SU-DHL-6 (cell line): ENCODE results near the gene PRDM11.

Experiments used
- H2AFZ ChIP-seq: fragments of 200-600 bp; sonication (generic); 2 replicates; pipeline ENCODE4 v1.6.1; 2014; ENCODE audit warnings: low read depth, mild to moderate bottlenecking, moderate library complexity, mixed read lengths, antibody characterized with exemption, low read length; ENCODE audit not compliant: severe bottlenecking
- H3F3A ChIP-seq: fragments of 200-600 bp; shearing (Covaris generic); 2 replicates; pipeline ENCODE4 v1.6.0; 2016; ENCODE audit warnings: antibody characterized with exemption, mild to moderate bottlenecking; ENCODE audit not compliant: insufficient read depth
- H3K27ac ChIP-seq: fragments of 200-600 bp; sonication (generic); 2 replicates; pipeline ENCODE4 v1.5.1; 2016; ENCODE audit warnings: low read depth, mild to moderate bottlenecking, low read length, moderate library complexity, mixed read lengths
- H3K27me3 ChIP-seq: fragments of 200-600 bp; sonication (generic), shearing (Covaris generic); 2 replicates; pipeline ENCODE4 v1.6.0; 2014; ENCODE audit warnings: mild to moderate bottlenecking, low read length
- H3K36me3 ChIP-seq: fragments of 200-600 bp; sonication (generic); 2 replicates; pipeline ENCODE4 v1.6.1; 2014; ENCODE audit warnings: mild to moderate bottlenecking, low read length, mixed read lengths
- H3K4me2 ChIP-seq: fragments of 300-600, 200-600 bp; shearing (Covaris generic), sonication (generic); 2 replicates; pipeline ENCODE4 v1.6.0; 2014; ENCODE audit warnings: low read length, low read depth, mild to moderate bottlenecking; ENCODE audit not compliant: poor library complexity, severe bottlenecking
- H3K4me3 ChIP-seq: fragments of 200-600 bp; sonication (generic); 2 replicates; pipeline ENCODE4 v1.5.1; 2014; ENCODE audit warnings: antibody characterized with exemption, low read length, mild to moderate bottlenecking, mixed read lengths; ENCODE audit not compliant: insufficient read depth, poor library complexity, severe bottlenecking
- H3K79me2 ChIP-seq: fragments of 200-600 bp; sonication (generic); 2 replicates; pipeline ENCODE4 v1.6.1; 2014; ENCODE audit warnings: mild to moderate bottlenecking, low read length, moderate library complexity; ENCODE audit not compliant: insufficient read depth
- H3K9ac ChIP-seq: fragments of 200-600 bp; sonication (generic); 2 replicates; pipeline ENCODE4 v1.7.0; 2014; ENCODE audit warnings: mild to moderate bottlenecking, low read length
- H3K9me2 ChIP-seq: fragments of 200-600 bp; sonication (generic); replicated peaks from 2 replicates; pipeline ENCODE4 v1.6.1; 2014; ENCODE audit warnings: low read length; ENCODE audit not compliant: insufficient read depth
- H3K9me3 ChIP-seq: fragments of 200-600 bp; sonication (generic); 2 replicates; pipeline ENCODE4 v1.6.1; 2014; ENCODE audit warnings: low read length, mixed read lengths; ENCODE audit not compliant: insufficient read depth
- H4K20me1 ChIP-seq: fragments of 200-600 bp; sonication (generic); 2 replicates; pipeline ENCODE4 v1.6.1; 2014; ENCODE audit warnings: low read depth, mild to moderate bottlenecking, antibody characterized with exemption, low read length, moderate library complexity, mixed read lengths
- EZH2phosphoT487 ChIP-seq: fragments of 200-600 bp; sonication (generic), shearing (Covaris generic); conservative IDR thresholded peaks from 2 replicates; pipeline ENCODE4 v1.6.1; 2018; ENCODE audit warnings: mild to moderate bottlenecking, antibody characterized with exemption, low read length, moderate library complexity, mixed read lengths
- TF ChIP-seq, protein P1 (sequence below): fragments of 200-600 bp; sonication (generic); IDR thresholded peaks from one replicate; pipeline ENCODE4 v1.5.1; 2017; ENCODE audit warnings: antibody characterized with exemption, mild to moderate bottlenecking, low read length, moderate library complexity; ENCODE audit not compliant: insufficient read depth, poor library complexity, severe bottlenecking

The PRDM11 gene

DNA sequence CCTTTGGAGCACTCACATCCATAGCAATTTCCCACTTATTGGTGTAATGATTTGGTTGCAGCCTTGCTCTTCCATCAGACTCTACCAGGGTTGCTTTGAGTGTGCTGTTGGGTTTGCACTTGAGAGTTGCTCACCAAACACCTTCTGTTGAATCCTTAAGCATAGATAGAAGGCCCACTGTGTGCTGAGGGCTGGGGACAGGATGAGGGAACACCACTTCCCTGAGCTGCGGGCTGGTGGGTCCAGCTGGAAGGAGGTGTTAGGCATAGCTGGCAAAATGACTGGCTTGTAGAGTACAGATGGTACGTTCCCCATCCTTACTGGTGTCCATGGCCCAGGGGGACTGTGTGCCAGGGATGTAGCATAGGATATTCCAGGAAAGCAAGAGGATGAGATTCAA lies 3.9 kb downstream of the PRDM11 start:
- Histone ChIP-seq H3F3A (no peaks in the 10 kb centered on the region), H4K20me1 (no peaks in the 10 kb centered on the region), H3K4me2 (no peak overlapping the region), H2AFZ (no peak overlapping the region), H3K27ac (no peak overlapping the region), H3K27me3 (no peaks in the 10 kb centered on the region), H3K9me2 (no peaks in the 10 kb centered on the region), H3K9me3 (no peaks in the 10 kb centered on the region), H3K79me2 (no peaks in the 10 kb centered on the region), H3K9ac (no peak overlapping the region), H3K4me3 (no peak overlapping the region), H3K36me3 (no peaks in the 10 kb centered on the region)
- TF ChIP-seq EZH2phosphoT487: no peak
- TF ChIP-seq, protein P1, sequence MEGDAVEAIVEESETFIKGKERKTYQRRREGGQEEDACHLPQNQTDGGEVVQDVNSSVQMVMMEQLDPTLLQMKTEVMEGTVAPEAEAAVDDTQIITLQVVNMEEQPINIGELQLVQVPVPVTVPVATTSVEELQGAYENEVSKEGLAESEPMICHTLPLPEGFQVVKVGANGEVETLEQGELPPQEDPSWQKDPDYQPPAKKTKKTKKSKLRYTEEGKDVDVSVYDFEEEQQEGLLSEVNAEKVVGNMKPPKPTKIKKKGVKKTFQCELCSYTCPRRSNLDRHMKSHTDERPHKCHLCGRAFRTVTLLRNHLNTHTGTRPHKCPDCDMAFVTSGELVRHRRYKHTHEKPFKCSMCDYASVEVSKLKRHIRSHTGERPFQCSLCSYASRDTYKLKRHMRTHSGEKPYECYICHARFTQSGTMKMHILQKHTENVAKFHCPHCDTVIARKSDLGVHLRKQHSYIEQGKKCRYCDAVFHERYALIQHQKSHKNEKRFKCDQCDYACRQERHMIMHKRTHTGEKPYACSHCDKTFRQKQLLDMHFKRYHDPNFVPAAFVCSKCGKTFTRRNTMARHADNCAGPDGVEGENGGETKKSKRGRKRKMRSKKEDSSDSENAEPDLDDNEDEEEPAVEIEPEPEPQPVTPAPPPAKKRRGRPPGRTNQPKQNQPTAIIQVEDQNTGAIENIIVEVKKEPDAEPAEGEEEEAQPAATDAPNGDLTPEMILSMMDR: no peak

DNA sequence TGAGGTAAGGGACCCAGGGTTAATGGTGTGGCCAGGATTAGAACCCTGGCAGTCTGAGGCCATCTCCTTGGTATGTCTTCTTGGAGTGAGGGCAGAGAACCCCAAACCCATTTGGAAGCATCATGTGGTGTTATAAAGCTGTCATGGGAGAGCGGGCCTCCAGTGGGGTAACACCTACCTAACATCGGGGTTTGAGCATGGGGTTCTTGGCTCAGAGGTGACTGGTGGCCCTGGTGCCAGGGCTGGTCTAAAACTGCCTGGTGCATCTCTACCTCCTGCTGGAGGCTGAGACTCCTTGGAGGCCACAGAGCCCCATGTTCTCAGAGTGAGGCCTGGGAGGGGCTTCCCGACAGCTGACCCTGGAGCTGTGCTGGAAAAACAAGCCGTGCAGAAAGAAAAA lies 4.5 kb downstream of the PRDM11 start:
- Histone ChIP-seq H3K36me3 (no peaks in the 10 kb centered on the region), H2AFZ (no peak overlapping the region), H3K4me2 (no peak overlapping the region), H4K20me1 (no peaks in the 10 kb centered on the region), H3K27me3 (no peaks in the 10 kb centered on the region), H3K79me2 (no peaks in the 10 kb centered on the region), H3F3A (no peaks in the 10 kb centered on the region), H3K27ac (no peak overlapping the region), H3K9me2 (no peaks in the 10 kb centered on the region), H3K9me3 (no peaks in the 10 kb centered on the region), H3K4me3 (no peak overlapping the region), H3K9ac (no peak overlapping the region)
- TF ChIP-seq, protein P1: no peak
- no peak for TF ChIP-seq EZH2phosphoT487

DNA sequence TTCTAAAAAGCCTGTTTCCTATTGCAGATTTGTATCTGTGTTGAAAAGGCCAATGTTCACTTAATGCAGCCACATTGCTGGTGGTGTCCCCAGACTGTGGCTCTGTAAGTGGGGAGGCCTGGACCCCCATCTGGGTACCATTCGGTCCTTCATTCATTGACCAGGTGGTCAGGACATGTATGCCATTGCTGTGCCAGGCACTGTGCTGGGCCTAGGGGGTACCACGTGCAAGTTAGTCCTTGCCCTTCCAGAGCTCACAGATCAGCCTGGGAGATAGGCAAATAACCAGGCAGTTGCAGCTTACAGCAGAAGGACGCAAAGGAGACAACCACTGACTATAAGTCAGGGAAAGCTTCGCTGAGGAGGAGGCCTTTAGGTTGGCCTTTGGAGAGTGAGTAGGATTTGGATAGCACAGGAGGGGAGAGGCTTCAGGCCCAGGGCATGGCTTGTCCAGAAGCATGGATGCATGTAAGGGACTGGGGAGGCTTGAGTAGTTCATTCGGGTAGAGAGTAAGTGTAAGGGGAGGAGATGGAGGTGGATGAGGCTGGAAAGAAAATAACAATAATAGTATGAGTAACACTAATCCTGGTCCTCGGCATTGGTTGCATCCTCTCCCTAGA lies 5.0 kb downstream of the PRDM11 start:
- Histone ChIP-seq H3K9me3 (no peaks in the 10 kb centered on the region), H3K9ac (no peak overlapping the region), H4K20me1 (no peaks in the 10 kb centered on the region), H3F3A (no peaks in the 10 kb centered on the region), H3K79me2 (no peaks in the 10 kb centered on the region), H2AFZ (no peak overlapping the region), H3K27ac (no peak overlapping the region), H3K9me2 (no peaks in the 10 kb centered on the region), H3K4me2 (no peak overlapping the region), H3K27me3 (no peaks in the 10 kb centered on the region), H3K36me3 (no peaks in the 10 kb centered on the region), H3K4me3 (no peak overlapping the region)
- TF ChIP-seq, protein P1: no peak
- no peak for TF ChIP-seq EZH2phosphoT487
